SIG-M5 treated with dmso at 0.1 percent for 504 hours (cell line): Measurements from ENCODE around the gene ANTXR2.
A peak's percentile ranks its signal among the peaks of the same experiment; 100 is the strongest.
"Not testable (repeated sequence)": the region's sequence is repeated elsewhere in the genome, so short reads cannot be mapped to it uniquely, and the experiment has no call there.

ENCODE experiments used
- DNase-seq: peaks from one replicate; lab custom pipeline; 2025; ENCODE audit not compliant: unreplicated experiment; lab: John Stamatoyannopoulos, UW

Gene ANTXR2

DNA sequence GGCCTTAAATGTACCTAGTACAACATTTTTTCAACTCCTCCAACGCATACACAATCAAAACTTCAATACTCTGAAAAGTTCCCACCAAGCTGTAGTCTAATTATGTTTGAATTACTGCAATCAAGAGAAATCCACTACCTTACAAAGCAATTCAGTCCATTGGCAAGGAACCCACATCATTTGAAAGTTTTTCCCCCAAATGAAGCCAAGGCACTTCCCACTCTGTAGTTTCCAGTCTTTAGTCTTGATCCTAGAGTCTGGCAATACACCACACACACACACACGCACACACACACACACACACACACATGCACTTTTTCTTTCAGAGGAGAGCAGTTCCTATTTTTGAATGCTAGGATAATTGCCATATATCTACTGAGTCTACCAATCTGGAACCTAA lies 79.6 kb downstream of the ANTXR2 start:
- DNase-seq = no peak

GRCh38 chr4:79991601-79992000 lies 81.4 kb downstream of the ANTXR2 start:
- no peak for DNase-seq

DNA sequence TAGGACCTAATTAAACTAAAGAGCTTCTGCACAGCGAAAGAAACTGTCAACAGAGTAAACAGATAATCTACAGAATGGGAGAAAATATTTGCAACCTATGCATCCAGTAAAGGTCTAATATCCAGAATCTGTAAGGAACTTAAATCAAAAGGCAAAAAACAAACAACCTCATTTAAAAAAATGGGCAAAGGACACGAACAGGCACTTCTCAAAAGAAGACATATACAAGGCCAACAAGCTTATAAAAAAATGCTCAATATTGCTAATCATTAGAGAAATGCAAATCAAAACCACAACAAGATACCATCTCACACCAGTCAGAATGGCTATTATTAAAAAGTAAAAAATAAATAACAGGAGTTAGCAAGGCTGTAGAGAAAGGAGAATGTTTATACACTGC lies 81.9 kb downstream of the ANTXR2 start:
- not testable (repeated sequence) for DNase-seq

- DNase-seq = no peak
These were observed 85.6 kb downstream of the ANTXR2 start for GRCh38 chr4:79987401-79987800.

DNA sequence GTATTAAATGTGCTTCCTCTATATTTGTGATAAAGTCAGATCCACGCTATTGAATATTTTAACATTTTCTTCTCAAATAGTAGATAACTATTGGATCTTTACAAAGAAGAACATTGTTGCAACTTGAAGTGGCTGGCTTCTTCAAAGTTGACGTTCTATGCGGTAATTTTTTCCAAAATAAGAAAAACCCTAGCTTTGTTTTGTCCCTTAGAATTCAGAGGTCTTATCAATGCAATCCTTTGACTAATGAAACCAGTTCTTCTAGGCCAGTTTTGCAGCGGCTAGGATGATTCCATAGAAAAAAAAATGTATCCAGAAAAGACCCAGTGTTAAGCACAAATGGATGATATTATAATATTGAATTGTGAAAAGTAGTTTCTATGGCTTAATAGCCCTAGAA lies 89.6 kb downstream of the ANTXR2 start:
- DNase-seq = no peak

- DNase-seq = no peak
These were observed 90.3 kb downstream of the ANTXR2 start for GRCh38 chr4:79982601-79983322.

DNA sequence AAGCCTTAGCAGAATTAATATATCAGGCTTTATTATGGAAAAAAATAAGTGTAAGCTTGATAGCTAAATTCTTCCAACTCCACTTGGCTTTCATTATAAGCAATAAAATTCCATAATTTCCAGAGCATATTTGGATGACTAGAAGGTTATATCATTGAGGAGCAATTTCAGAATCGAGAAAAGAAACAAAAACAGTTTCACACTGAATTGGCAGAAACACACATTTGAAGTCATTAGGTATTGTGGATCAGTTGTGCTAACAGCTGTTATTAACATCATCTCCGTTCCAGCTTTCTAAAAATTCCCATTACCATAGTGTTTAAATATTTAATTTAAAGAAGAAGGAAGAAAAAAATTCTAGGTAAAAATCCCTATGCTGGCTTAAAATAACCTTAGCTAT lies 92.6 kb downstream of the ANTXR2 start:
- no peak for DNase-seq

- DNase-seq = no peak
These were observed 93.1 kb downstream of the ANTXR2 start for GRCh38 chr4:79979785-79980437.

GRCh38 chr4:79977131-79977840 lies 95.7 kb downstream of the ANTXR2 start:
- DNase-seq = no peak

DNA sequence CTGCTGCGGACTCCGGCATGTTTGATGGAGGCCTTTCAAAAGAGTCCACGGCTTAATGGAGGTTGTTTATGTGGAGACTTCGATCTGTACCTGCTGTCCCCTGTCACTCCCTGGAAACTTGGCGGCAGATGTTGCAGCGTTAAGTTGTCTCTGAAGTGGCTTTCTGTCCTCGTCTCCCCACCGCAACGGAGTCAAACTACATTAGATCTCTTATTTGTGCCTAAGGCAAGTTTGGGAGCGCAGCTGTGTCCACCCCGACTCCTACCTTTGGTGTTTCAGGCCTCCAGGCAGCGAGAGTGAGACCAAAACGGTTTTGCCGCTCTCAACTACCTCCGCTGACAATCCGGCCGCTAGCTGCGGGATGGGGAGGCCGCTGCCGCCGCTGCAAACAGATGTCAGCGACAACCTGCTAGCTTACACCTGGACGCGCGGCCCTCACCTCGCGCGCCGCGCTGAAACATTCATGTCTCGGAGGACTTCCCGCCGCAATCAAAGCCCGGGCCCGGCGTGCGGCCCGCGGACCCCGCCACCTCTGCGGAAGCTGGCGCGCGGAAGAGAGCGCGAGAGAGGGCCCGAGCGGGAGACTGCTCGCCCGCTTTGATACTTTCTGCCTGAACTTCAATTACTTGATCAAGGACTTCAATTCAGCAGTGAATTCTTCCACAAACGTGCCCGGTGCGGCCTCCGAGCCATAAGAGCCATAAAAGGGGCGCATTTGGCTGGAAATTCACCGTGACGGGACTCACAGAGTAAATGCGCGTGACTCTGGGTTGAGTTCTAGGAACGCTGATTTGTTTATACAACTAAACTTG lies 108.4 kb downstream of the ANTXR2 start:
- no peak for DNase-seq

DNA sequence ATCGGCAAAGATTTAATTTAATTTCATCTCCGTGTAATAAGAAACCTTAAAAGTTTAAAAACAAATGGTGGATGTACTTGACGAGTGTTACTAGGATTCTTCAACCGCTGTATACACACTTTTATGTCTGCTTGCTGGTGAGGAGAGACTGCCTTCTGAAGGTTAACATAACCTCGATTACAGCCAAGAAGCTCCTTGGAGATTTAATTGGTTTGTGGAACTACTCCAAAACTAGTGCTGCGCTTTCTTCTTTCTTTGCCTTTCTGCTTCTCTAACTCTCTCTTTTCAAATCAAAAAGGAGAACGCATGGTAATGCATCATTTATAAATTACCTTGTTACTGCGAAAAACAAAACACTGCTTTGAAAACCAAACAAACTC lies 109.0 kb downstream of the ANTXR2 start:
- no peak for DNase-seq

GRCh38 chr4:79959652-79960051 lies 113.4 kb downstream of the ANTXR2 start:
- no peak for DNase-seq

- no peak for DNase-seq
These were observed 114.4 kb downstream of the ANTXR2 start for GRCh38 chr4:79958466-79959264.

- no peak for DNase-seq
These were observed 123.9 kb downstream of the ANTXR2 start for GRCh38 chr4:79949178-79949577.

DNA sequence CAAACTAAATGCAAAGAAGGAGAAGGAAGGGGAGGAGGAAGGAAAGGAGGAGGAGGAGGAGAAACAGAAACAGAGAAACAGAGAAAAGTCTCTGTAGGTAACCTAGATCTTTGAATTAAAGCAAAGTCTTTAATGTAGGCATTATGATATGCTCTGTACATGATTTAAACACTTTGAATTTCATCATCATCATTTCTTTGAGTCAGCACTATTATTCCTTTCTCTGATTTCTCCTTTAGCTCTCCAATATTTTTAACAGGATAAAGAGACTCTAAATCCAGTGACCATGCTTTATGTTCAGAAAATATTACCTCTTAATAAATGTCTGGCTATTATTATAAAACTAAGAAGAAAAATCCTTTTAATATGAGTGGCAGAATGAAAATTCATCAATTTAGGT lies 124.3 kb downstream of the ANTXR2 start:
- DNase-seq = no peak

GRCh38 chr4:79948261-79948660 lies 124.8 kb downstream of the ANTXR2 start:
- no peak for DNase-seq

GRCh38 chr4:79947386-79947785 lies 125.6 kb downstream of the ANTXR2 start:
- DNase-seq = no peak

- no peak for DNase-seq
These were observed 137.8 kb downstream of the ANTXR2 start for GRCh38 chr4:79935274-79935673.

DNA sequence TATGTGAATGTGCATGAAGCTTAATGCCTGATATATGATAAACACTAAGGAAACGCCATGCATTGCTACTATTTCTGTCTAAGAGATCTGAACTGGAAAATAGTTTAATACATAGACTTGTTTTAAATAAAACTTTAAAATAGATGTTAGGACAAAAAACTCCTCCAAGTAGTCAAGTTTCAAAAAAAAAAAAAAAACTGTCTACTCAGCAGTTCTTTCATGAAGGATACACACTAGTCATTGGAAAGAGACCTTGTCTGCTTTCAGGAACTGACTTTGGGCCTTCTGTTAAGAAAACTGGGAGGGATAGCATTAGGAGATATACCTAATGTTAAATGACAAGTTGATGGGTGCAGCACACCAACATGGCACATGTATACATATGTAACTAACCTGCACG lies 138.4 kb downstream of the ANTXR2 start:
- no peak for DNase-seq

DNA sequence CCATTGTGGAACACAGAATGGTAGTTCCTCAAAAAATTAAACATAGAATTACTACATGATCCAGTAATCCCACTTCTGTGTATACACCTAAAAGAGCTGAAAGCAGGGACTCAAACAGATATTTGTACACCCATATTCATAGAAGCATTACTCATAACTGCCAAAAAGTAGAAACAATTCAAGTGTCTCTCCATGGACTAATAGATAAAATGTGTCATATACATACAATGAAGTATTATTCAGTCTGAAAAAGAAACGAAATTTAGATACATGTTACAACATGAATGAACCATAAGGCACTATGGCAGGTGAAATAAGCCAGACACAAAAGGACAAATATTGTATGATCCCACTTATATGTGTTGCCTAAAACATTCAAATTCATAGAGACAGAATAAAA lies 145.1 kb downstream of the ANTXR2 start:
- no peak for DNase-seq

DNA sequence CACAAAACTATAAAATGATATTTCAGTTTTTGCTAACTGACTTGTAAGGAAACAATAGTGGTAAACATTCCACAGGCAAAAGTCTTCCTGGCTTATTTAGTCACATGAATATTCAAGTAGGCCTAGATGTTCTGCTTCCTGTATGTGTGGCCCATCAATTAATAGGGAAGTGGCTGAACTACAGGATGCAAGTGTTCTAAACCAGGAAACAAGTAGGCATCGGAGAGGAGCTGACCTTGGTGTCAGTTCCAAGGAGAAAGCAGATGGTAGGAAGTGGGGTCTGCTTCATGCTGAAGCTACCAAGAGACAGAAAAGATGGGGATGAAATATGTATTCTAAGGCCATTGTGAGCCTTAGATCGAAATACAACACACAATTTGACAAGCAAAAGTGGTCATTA lies 149.7 kb downstream of the ANTXR2 start:
- DNase-seq = peak; percentile 30
